ENCODE measurements around the gene ZNF853.

Gene ZNF853

GRCh38 chr7:6637544-6638229 is 22.3 kb downstream of the ZNF853 start:
- DNase-seq: no peak

GRCh38 chr7:6639032-6639431 is 23.6 kb downstream of the ZNF853 start:
- no peak for DNase-seq

DNA sequence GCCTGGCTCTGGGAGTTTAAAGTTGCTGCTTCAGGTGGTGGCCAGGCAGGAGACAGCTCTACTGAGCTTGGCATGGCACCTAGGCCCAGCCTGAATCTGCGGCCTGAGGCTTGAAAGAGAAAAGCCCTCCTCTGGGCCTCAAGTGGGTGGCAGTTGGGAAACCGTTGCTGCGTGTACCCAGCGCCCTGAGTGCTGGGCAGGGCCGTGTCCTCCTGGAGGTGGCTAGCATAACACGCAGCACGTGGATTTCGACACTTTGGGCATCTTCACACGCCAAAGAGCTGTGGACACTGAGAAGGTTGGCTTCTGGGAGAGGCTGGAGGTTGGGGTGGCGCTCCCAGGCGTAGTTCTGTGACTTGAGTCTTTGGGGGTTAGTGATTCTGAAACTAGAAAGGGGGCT is 24.2 kb downstream of the ZNF853 start:
- DNase-seq: no peak

GRCh38 chr7:6640246-6640721 is 24.9 kb downstream of the ZNF853 start:
- no peak for DNase-seq

- no peak for DNase-seq
Measured at GRCh38 chr7:6641305-6642035, 26.1 kb downstream of the ZNF853 start.

GRCh38 chr7:6642239-6642839 is 26.9 kb downstream of the ZNF853 start:
- no peak for DNase-seq

DNA sequence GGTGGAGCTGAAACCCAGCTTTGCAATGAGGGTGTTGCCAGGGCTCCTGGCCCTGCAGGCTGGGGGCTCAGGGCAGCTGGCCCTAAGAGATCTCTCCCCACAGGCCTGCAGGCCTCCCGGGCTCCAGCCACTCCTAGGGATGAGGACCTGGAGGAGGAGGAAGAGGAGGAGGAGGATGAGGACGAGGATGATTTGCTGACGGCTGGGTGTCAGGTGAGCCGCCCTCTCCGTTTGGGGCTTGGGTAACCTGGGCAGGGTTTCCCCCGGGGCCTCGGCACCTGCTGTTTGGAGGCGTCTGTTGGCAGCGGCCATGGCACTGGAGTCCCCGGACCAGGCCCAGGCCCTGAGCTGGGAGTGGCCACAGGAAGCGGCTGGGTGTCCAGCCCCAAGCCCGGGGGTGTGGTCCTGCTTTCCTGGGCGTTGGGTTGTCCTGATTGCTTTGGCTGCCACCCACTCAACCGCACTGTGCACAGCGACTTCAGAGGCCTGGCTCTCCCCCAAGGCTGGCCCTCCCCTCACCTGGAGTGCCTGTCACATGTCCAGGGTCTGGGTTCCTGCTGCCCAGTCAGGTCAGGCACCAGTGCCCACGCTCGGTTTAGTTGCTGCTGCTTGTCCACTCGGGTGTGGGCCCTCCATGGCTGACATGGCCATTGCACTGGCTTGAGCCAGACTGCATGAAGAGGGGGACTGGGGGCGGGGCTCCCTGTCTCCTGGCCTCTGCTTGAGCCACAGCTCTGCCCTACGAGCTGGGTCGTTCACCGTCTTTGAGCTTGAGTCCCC is 27.6 kb downstream of the ZNF853 start:
- no peak for DNase-seq

DNA sequence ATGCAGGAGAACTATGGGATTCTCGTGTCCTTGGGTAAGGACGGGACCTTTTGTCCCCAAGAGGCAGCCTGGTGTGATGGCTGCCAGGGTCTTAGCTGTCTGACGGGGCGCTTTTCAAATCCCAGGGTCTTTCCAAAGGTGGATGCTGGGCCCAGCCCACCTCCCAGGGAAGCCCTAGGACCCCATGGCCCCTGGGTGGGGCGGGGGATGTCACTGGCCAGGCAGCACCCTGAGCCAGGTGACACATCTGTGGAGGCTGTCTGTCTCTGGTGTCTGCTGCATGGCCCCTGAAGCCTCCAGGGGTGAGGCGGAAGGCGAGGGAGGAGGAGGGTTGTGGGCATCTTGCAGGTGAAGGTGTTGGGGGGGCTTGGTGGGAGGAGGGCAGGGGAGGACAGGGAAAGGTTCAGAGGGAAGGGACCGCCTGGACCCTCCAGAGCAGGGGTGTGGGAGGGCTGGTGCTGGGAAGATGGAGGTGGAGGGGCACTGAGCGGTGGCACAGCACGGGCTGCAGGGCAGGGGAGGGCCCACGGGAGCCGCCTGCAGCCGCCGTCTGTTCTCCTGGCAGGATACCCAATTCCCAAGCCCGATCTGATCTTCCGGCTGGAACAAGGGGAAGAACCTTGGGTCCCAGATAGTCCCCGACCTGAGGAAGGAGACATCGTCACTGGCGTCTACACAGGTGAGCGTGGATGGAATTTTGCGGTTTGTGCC is 28.7 kb downstream of the ZNF853 start:
- DNase-seq: no peak

GRCh38 chr7:6644728-6645127 is 29.3 kb downstream of the ZNF853 start:
- DNase-seq: no peak

GRCh38 chr7:6646465-6646864 is 31.1 kb downstream of the ZNF853 start:
- DNase-seq: no peak

GRCh38 chr7:6647080-6647479 is 31.7 kb downstream of the ZNF853 start:
- no peak for DNase-seq

- no peak for DNase-seq
Measured at GRCh38 chr7:6647541-6647940, 32.1 kb downstream of the ZNF853 start.

DNA sequence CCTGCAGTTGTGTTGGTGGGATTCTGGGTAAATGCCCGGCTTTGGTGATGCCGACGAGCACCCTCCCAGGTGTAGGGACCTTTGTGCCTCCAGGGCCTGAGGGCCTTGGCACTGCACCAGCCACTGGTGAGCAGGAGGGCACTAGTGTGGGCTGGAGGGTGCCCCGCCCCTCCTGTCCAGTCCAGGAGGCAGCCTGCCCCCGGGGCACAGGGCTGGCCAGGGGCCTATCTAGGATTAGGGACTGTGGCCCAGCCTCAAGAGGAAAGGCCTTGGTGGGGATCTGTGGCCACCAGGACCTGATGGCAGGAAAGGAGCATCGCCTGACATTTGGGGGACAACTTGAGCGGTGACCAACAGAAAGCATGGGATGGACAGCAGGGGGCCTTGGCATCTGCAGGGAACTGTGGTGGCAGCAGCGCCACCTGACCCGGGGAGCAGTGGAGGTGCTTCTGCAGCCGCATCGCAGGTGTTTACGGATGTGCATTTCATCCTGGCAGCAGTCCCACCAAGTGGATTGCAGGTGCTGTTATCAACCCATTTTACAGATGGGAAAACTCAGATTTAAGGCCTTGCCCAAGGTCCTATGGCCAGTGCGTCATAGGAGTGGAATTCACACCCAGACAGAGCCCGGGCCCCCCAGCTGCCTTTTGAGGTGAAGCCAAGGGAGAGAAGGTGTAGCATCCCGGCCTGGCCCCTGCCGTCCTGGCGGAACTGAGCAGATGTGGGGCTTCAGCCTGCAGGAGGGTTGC is 32.8 kb downstream of the ZNF853 start:
- DNase-seq: no peak

- DNase-seq: no peak
Measured at GRCh38 chr7:6648815-6649104, 33.4 kb downstream of the ZNF853 start.

DNA sequence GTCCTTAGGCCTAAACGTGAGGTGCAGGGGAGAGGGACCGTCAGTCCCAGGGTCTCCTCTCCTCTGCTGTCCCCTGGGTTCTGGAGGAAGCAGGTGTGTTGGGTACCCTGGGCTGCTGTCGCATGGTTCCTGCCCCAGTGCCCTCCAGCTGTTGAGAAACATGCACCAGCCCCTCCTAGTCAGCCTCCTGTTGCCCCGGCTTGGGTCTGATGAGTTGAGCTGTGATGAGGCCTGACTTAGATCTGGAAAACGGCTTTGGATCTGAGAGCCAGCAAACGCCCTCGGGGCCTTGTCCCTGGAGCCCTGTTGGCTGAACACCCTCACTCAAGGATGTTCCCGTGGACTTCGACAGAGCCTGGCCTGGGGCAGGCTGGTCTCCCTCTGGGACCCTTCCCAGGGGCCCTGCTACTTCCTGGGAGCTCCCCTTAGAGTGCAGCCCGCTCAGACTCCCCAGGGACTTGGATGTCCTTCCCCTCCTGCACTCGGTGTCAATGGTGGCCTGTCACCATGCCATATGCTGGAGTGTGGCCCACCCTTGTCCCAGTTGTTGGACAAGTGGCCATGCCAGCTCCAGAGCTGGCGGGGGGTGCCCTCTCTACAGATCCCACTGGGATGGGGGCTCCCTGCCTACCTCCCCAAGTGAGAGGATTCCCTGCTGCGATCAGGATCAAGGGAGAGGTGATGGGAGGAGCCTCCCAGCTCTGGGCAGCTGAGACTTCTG is 34.0 kb downstream of the ZNF853 start:
- no peak for DNase-seq

GRCh38 chr7:6650086-6650485 is 34.7 kb downstream of the ZNF853 start:
- DNase-seq: no peak

DNA sequence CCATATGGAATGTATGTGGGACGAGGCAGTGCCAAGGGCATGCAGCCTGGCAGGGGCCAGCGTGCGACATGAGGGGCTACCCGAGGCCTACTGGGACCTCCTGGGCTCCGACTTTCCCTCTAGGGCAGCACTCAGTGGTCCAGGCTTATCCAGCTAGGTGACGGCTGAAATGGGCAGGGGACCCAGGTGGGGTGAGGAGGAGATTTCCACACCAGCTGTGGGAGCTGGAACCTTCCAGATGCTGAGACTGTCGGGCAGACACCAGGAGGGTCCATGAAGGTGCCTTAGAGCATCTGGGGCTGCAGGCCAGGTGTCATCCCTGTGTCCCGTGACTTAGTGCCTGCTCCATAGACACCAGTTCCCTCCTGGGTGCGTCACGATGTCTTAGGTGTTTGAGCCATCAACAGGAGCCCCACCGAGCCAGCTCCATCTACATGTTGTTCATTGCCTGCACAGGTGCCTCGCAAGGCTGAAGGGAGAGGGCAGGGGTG is 35.2 kb downstream of the ZNF853 start:
- no peak for DNase-seq

DNA sequence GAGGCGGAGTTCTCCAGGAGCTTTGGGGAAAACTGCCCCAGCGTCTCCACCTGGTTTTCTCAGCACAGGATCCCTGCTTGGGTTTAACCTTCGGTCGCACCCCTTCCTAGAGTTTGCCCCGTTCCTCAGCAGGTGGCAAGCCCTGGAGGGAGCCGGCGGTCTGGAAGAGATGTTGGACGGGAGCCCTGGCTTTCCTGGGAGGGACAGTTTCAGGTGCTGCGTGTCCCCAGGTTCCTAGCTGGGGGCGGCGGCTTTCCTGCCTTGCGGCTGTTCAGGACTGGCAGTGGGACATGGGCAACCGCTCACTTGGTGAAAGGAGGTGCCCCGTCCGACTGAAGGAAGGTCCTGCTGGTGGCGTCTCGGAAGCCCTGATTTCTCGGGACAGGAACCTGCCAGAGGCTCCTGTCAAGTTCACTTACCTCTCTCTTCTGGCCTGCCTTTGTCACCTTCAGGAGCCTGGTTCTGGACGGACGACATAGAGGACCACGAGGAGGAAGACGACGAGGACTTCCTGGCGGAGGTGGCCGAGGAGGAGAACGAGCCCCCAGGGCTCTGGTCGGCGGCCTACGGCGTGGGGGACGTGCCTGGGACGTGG is 36.5 kb downstream of the ZNF853 start:
- no peak for DNase-seq

DNA sequence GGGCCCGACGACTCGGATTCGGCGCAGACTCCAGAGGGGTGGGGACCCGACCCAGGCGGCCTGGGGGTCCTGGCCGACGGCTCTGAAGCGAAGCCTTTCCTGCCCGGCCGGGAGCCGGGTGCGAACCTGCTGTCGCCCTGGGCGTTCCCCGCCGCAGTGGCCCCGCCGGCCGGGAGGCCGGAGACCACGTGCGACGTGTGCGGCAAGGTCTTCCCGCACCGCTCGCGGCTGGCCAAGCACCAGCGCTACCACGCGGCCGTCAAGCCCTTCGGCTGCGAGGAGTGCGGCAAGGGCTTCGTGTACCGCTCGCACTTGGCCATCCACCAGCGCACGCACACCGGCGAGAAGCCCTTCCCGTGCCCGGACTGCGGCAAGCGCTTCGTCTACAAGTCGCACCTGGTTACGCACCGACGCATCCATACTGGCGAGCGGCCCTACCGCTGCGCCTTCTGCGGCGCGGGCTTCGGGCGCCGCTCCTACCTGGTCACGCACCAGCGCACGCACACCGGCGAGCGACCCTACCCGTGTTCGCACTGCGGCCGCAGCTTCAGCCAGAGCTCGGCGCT is 37.1 kb downstream of the ZNF853 start:
- no peak for DNase-seq
